SK-N-SH (cell line): ENCODE measurements around the gene ZIC1.

ENCODE experiments used
- EP300 ChIP-seq, 2 experiments: IDR thresholded peaks; 2 replicates each; pipeline versions ENCODE4 v1.4.0 to v1.6.1; 2012; ENCODE audit warnings: borderline replicate concordance in 1 of 2, low read depth in 1 of 2, low read length in 1 of 2
- GABPA ChIP-seq: IDR thresholded peaks from 2 replicates; pipeline ENCODE4 v1.4.0; 2012; ENCODE audit warnings: low read depth, mild to moderate bottlenecking
- NRF1 ChIP-seq: IDR thresholded peaks from 2 replicates; pipeline ENCODE4 v1.6.1; 2012; ENCODE audit warnings: low read depth, mild to moderate bottlenecking, low read length
- POLR2AphosphoS5 ChIP-seq: IDR thresholded peaks from 2 replicates; pipeline ENCODE4 v1.6.1; 2012; ENCODE audit warnings: low read depth, low read length
- RAD21 ChIP-seq: IDR thresholded peaks from 2 replicates; pipeline ENCODE4 v1.6.1; 2012; ENCODE audit warnings: mild to moderate bottlenecking, low read length
- TCF12 ChIP-seq: IDR thresholded peaks from 2 replicates; pipeline ENCODE4 v1.4.0; 2012
- TF ChIP-seq, protein P1 (sequence below): IDR thresholded peaks from 2 replicates; pipeline ENCODE4 v1.4.0; 2012; ENCODE audit warnings: low read depth, borderline replicate concordance
- TF ChIP-seq, protein P2 (sequence below): fragments of 200-600 bp; sonication (generic); IDR thresholded peaks from 2 replicates; pipeline ENCODE4 v1.6.1; 2017; ENCODE audit warnings: antibody characterized with exemption, mild to moderate bottlenecking, moderate library complexity
- TF ChIP-seq, protein P3 (sequence below): fragments of 150-350 bp; IDR thresholded peaks from 2 replicates; pipeline ENCODE4 v1.6.1; 2016; ENCODE audit warnings: mild to moderate bottlenecking, low read depth, low read length

DNA sequence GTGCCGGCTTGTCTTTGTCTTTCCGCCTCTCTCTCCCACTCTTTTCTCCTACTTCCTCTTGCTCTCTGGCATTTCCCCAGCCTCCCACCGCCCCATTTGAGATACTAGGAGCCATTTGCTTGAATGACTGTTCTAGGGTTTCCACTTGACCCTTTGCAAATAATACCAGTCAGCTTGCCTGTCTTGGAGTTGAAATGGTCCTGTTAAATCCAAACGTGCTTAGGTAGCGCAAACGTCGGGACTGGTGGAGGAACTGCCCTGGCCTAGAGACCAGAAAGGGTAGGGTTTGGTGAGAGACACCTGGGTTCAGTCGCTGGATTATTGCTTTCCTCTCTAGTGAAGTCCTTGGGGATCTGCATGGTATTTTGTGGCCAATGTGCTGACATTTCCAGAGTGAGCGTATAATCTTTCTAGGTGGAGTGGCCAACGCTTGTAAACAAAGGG is 10.6 kb downstream of the ZIC1 start:
- TF ChIP-seq, protein P1, sequence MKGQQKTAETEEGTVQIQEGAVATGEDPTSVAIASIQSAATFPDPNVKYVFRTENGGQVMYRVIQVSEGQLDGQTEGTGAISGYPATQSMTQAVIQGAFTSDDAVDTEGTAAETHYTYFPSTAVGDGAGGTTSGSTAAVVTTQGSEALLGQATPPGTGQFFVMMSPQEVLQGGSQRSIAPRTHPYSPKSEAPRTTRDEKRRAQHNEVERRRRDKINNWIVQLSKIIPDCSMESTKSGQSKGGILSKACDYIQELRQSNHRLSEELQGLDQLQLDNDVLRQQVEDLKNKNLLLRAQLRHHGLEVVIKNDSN: no peak
- TF ChIP-seq, protein P2, sequence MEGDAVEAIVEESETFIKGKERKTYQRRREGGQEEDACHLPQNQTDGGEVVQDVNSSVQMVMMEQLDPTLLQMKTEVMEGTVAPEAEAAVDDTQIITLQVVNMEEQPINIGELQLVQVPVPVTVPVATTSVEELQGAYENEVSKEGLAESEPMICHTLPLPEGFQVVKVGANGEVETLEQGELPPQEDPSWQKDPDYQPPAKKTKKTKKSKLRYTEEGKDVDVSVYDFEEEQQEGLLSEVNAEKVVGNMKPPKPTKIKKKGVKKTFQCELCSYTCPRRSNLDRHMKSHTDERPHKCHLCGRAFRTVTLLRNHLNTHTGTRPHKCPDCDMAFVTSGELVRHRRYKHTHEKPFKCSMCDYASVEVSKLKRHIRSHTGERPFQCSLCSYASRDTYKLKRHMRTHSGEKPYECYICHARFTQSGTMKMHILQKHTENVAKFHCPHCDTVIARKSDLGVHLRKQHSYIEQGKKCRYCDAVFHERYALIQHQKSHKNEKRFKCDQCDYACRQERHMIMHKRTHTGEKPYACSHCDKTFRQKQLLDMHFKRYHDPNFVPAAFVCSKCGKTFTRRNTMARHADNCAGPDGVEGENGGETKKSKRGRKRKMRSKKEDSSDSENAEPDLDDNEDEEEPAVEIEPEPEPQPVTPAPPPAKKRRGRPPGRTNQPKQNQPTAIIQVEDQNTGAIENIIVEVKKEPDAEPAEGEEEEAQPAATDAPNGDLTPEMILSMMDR: no peak
- TF ChIP-seq, protein P3, sequence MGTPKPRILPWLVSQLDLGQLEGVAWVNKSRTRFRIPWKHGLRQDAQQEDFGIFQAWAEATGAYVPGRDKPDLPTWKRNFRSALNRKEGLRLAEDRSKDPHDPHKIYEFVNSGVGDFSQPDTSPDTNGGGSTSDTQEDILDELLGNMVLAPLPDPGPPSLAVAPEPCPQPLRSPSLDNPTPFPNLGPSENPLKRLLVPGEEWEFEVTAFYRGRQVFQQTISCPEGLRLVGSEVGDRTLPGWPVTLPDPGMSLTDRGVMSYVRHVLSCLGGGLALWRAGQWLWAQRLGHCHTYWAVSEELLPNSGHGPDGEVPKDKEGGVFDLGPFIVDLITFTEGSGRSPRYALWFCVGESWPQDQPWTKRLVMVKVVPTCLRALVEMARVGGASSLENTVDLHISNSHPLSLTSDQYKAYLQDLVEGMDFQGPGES: no peak
- no peak for TF ChIP-seq NRF1
- TF ChIP-seq GABPA: no peak
- no peak for TF ChIP-seq TCF12
- no peak for TF ChIP-seq POLR2AphosphoS5
- TF ChIP-seq EP300 (IDR thresholded peaks at IDR 0.05; ENCODE audit: borderline replicate concordance in 1 of 2, low read depth in 1 of 2, low read length in 1 of 2): no peak
- no peak for TF ChIP-seq RAD21
